ENCODE results near the gene CFAP141. TPM values are rescaled to one million over a fixed set of nuclear protein-coding genes. Genes with fewer than 3 reads are reported as not detected.

Gene CFAP141
- total and polyA plus RNA-seq, 2 of the 13 experiments (the other 11 are each of a cell fraction or from before 2014, with no cell fraction given): not detected

DNA sequence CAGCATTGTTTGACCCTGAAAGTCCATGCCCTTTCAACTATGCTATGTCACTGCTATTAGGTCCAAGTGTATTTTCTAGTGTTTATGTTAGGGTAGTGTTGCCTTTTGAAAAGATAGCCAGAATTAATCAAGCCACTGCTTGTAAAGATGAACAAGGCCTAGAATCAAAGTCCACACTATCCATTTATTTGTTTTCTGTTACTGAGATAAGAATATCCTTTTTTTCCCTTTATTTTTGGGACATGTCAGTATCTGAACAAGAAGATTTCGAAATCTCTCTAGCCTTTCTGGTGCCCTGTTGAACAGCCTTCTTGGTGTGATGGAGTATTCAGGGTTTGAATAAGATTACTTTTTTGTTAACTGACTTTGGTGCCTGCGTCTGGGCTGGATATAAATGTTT is 31.3 kb upstream of the CFAP141 start (continued):
- TF ChIP-seq ZNF562 (CRISPR knock-in tag; IDR thresholded peaks at IDR 0.05; ENCODE audit: borderline replicate concordance) (no peak), KLF15 (CRISPR knock-in tag; IDR thresholded peaks at IDR 0.05; ENCODE audit: borderline replicate concordance) (no peak), ZBTB1 (CRISPR knock-in tag; IDR thresholded peaks at IDR 0.05; ENCODE audit: borderline replicate concordance) (no peak), RFX1 (IDR thresholded peaks at IDR 0.05) (no peak), WIZ (CRISPR knock-in tag; IDR thresholded peaks at IDR 0.05) (no peak), RARA (CRISPR knock-in tag; IDR thresholded peaks at IDR 0.05) (peak; percentile 83), MEIS1 (CRISPR knock-in tag; IDR thresholded peaks at IDR 0.05; ENCODE audit: borderline replicate concordance) (no peak), ZSCAN29 (CRISPR knock-in tag; conservative IDR thresholded peaks at IDR 0.05) (no peak), MTF1 (CRISPR knock-in tag; IDR thresholded peaks at IDR 0.05) (no peak), ZNF367 (CRISPR knock-in tag; IDR thresholded peaks at IDR 0.05; ENCODE audit: borderline replicate concordance) (no peak), ASH2L (IDR thresholded peaks at IDR 0.05; ENCODE audit: insufficient read length, low read depth, low read length) (peak; percentile 45), GFI1 (CRISPR knock-in tag; IDR thresholded peaks at IDR 0.05; ENCODE audit: borderline replicate concordance) (peak; percentile 79; the same call in 1 of the 2 replicates), SALL1 (CRISPR knock-in tag; IDR thresholded peaks at IDR 0.05) (peak; percentile 48; the same call in 1 of the 2 replicates), HOXD1 (CRISPR knock-in tag; IDR thresholded peaks at IDR 0.05) (0 out of 2 replicates have a peak, but pooled peaks have one; percentile 42), TCF7L2 (IDR thresholded peaks at IDR 0.05; ENCODE audit: low read depth, low read length) (peak; percentile 43; the same call in 1 of the 2 replicates), TRIM24 (CRISPR knock-in tag; IDR thresholded peaks at IDR 0.05) (no peak), JARID2 (CRISPR knock-in tag; IDR thresholded peaks at IDR 0.05; ENCODE audit: insufficient replicate concordance) (no peak), KLF9 (CRISPR knock-in tag; IDR thresholded peaks at IDR 0.05; ENCODE audit: low read depth) (no peak), FOXK2 (IDR thresholded peaks at IDR 0.05) (peak; percentile 82), ZNF75D (CRISPR knock-in tag; IDR thresholded peaks at IDR 0.05; ENCODE audit: borderline replicate concordance) (no peak), ZNF274 (CRISPR knock-in tag; IDR thresholded peaks at IDR 0.05) (no peak), KLF12 (CRISPR knock-in tag; IDR thresholded peaks at IDR 0.05; ENCODE audit: borderline replicate concordance) (no peak), YEATS4 (CRISPR knock-in tag; IDR thresholded peaks at IDR 0.05; ENCODE audit: borderline replicate concordance) (0 out of 2 replicates have a peak, but pooled peaks have one; percentile 25), ZNF652 (CRISPR knock-in tag; IDR thresholded peaks at IDR 0.05; ENCODE audit: borderline replicate concordance, low read depth) (no peak)
- TF ChIP-seq, protein P1, sequence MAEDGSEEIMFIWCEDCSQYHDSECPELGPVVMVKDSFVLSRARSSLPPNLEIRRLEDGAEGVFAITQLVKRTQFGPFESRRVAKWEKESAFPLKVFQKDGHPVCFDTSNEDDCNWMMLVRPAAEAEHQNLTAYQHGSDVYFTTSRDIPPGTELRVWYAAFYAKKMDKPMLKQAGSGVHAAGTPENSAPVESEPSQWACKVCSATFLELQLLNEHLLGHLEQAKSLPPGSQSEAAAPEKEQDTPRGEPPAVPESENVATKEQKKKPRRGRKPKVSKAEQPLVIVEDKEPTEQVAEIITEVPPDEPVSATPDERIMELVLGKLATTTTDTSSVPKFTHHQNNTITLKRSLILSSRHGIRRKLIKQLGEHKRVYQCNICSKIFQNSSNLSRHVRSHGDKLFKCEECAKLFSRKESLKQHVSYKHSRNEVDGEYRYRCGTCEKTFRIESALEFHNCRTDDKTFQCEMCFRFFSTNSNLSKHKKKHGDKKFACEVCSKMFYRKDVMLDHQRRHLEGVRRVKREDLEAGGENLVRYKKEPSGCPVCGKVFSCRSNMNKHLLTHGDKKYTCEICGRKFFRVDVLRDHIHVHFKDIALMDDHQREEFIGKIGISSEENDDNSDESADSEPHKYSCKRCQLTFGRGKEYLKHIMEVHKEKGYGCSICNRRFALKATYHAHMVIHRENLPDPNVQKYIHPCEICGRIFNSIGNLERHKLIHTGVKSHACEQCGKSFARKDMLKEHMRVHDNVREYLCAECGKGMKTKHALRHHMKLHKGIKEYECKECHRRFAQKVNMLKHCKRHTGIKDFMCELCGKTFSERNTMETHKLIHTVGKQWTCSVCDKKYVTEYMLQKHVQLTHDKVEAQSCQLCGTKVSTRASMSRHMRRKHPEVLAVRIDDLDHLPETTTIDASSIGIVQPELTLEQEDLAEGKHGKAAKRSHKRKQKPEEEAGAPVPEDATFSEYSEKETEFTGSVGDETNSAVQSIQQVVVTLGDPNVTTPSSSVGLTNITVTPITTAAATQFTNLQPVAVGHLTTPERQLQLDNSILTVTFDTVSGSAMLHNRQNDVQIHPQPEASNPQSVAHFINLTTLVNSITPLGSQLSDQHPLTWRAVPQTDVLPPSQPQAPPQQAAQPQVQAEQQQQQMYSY (CRISPR knock-in tag; IDR thresholded peaks at IDR 0.05): no peak
- TF ChIP-seq, protein P2, sequence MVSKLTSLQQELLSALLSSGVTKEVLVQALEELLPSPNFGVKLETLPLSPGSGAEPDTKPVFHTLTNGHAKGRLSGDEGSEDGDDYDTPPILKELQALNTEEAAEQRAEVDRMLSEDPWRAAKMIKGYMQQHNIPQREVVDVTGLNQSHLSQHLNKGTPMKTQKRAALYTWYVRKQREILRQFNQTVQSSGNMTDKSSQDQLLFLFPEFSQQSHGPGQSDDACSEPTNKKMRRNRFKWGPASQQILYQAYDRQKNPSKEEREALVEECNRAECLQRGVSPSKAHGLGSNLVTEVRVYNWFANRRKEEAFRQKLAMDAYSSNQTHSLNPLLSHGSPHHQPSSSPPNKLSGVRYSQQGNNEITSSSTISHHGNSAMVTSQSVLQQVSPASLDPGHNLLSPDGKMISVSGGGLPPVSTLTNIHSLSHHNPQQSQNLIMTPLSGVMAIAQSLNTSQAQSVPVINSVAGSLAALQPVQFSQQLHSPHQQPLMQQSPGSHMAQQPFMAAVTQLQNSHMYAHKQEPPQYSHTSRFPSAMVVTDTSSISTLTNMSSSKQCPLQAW (CRISPR knock-in tag; IDR thresholded peaks at IDR 0.05): no peak

Data from HepG2 (cell line).